Hematopoietic multipotent progenitor cell treated with erythropoietin and hydrocortisone succinate and interleukin-3 and kit ligand, for 17 days (in vitro differentiated cells): ENCODE data around the gene ATAD3C.
"Not testable (repeated sequence)": the region's sequence is repeated elsewhere in the genome, so short reads cannot be mapped to it uniquely, and the experiment has no call there.

ENCODE experiments used
- DNase-seq: peaks from one replicate; pipeline ENCODE4 v3.0.0-alpha.2; 2015; ENCODE audit warnings: low spot score

The ATAD3C gene

DNA sequence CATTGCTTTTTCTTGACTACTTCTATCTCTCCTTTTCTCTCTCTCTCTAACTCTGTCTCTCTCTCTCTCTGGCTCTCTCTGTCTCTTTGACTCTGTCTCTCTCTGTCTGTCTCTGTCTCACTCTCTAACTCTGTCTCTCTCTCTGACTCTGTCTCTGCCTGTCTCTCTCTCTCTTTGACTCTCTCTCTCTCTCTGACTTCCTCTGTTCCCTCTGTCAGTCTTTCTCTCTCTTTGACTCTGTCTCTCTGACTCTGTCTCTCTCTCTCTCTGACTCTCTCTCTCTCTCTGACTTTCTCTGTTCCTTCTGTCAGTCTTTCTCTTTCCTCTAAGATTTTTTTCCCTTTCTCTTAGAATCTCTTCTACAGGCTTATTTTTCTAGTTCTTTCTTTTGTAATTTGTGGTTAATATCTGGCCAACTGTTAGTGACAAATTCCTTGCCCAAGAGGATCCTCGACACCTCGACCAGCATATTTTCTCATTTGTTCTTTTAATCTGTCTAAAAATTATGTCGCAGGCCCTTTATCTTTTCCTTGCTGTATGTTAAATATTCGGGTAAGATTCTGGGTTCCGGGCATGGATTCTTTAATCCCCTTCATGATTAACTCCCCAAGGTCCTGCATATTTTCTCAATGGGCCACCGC is at the start of gene ATAD3C:
TSS of gene ATAD3C (plus strand) at position 591 of the 641 bp plus-strand sequence. CDS start 995 bp downstream, outside the sequence.
- no peak for DNase-seq

GRCh38 chr1:1399872-1400575 is 49.5 kb upstream of the ATAD3C start:
- no peak for DNase-seq

- DNase-seq, result no peak
Observed at GRCh38 chr1:1400576-1401456, 48.7 kb upstream of the ATAD3C start.

- no peak for DNase-seq
Observed at GRCh38 chr1:1401457-1402010, 48.0 kb upstream of the ATAD3C start.

DNA sequence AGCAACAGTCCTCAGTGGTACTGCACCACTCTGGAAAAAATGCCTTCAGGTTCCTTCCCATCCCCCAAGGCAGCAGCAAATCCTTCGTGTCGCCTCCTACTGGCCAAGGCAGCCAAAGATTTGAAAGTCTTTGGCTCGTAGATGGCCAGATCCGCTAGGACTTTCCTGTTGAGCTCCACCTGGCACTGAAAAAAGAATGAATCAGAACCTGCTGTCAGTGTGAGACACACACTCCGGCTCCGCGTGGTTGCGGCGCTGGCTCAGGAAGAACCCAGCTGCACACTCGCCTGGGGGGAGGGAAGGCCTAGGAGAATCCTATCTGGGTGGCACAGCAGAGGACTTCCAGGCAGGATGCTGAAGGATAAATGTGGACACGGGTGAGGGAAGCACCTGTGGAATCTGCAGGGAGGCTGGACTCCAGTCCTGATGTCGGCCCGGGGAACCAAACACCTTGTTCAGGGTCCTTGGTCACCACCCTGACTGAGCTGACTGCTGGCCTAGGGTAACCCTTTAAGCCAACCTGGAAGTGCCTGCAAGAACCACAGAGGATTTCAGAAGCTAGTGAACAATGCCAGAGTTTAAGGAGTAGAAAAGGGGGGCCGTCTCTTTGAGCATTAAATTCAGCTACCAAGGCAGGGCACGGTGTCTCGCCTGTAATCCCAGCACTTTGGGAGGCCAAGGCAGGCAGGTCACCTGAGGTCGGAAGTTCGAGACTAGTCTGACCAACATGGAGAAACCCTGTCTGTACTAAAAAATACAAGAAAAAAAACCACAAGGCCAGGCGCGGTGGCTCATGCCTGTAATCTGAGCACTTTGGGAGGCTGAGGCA is 47.2 kb upstream of the ATAD3C start:
- DNase-seq, result peak; percentile 13

DNA sequence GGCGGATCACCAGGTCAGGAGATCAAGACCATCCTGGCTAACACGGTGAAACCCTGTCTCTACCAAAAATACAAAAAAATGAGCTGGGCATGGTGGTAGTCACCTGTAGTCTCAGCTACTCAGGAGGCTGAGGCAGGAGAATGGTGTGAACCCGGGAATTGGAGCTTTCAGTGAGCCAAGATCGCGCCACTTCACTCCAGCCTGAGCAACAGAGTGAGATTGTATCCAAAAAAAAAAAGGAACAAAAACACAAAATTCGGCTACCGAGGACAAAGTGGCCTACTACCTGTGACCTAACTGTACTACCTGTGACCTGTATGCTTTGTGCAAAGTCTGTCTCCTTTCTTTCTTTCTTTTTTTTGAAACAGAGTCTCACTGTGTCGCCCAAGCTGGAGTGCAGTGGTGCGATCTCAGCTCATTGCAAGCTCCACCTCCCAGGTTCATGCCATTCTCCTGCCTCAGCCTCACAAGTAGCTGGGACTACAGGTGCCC is 46.5 kb upstream of the ATAD3C start:
- DNase-seq, result not testable (repeated sequence)

- no peak for DNase-seq
Observed at GRCh38 chr1:1403653-1404052, 45.8 kb upstream of the ATAD3C start.

DNA sequence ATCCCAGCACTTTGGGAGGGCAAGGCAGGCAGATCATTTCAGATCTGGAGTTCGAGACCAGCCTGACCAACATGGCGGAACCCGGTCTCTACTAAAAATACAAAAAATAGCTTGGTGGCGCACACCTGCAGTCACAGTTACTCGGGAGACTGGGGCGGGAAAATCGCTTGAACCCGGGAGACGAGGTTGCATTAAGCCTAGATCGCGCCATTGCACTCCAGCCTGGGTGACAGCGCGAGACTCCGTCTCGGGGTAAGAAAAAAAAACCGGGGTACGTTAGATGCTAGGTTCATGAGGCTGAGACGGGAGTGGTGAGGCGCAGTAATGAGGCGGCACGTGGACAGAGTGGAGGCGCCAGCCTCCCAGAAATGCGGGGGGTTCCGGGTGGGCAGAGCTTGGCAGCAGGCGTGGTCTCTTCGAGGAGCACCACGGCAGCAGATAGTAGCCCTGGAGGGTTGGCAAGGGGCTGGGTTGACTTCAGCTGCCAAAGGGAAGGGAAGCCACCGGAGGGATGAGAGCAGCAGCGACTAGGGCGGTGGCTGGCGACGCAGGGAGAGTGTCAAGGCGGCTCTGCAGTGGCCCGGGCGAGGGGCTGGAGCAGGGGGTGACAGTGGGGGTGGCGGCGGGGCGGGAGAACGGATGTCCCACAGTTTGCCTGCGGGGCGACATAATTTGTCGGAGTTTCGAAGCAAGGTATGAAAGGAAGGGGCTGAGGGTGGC is 43.2 kb upstream of the ATAD3C start:
- peak; percentile 13 for DNase-seq

DNA sequence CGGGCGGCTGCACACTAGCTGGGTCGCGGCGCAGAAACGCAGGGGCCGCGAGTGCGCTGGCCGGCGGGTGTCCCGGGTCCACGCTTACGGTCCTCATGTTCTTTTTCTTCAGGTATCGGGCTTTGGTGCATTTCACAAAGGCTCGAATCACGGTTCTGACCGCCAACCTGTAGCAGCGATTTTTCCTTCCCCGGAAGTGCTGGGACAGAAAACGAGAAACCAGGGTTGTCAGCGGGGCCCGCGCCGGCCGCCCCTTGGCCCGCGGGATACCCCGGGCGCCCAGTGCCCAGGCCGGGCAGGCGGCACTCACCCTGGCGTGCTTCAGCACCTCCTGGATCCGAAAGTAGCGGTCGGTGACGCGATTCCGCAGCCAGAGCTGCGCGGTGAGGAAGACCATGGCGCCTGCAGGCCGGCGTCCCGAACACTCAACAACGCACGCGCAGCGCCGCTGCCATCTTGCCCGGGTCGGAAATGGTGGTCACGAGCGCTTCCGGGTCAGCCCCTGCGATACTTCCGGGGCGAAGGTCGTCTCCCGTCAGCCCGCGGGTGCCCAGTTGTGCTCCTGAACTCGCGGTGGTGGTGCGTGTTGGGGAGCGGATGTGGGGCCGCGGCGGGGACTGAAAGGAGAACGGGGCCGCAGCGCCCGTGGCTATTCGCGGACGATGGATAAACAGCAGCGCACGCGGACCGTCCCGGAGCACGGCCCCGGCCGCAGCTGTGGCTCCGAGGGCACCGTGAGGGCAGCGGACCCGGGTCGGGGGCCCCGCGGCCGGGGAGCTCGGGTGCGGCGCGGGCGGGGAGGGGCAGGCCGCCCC is 42.5 kb upstream of the ATAD3C start, which contains the start of gene MRPL20:
TSS of gene MRPL20 (minus strand) at position 473 of the 815 bp plus-strand sequence. CDS start at position 397, 76 bp downstream.
- peak; percentile 95 for DNase-seq

DNA sequence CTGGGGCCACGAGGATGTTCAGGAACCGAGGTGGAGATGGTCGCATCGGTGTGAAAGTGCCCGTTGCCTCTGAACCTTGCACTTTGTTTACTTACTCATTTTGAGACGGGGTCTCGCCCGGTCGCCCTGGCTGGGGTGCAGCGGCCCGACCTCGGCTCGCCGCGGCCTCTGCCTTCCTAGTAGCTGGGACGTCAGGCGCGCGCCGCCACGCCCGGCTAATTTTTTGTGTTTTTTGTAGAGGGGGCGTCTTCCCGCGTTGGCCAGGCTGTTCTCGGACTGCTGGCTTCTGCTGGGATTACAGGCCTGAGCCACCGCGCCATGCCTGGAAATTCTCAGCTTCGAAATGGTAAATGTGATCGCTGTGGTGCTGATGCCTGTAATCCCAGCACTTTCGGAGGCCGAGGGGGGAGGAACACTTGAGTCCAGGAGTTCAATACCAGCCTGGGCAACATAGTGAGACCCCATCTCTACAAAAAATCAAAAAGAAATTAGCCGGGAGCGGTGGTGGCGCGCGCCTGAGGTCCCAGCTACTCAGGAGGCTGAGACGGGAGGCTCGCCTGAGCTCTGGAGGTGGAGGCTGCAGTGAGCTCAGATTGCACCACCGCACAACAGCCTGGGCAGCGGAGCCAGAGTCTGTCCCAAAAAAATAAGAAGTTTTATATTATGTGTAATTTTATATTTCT is 41.7 kb upstream of the ATAD3C start:
- DNase-seq, result no peak

- not testable (repeated sequence) for DNase-seq
Observed at GRCh38 chr1:1410238-1410637, 39.3 kb upstream of the ATAD3C start.

DNA sequence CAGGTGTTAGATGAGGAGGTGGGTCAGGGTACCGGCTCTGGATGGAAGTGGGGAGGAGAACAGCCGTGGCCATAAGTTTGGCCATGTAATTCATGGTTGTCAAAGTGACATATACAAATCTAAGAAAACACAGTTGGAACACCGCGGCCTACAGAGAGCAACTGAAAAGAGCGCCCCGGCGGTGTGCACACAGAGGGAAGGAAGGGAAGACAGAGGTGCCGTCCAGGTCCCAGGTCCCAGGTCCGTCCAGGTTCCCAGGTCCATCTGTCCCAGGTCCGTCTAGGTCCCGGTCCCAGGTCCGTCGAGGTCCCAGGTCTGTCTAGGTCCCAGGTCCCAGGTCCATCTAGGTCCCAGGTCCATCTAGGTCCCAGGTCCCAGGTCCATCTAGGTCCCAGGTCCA is 37.9 kb upstream of the ATAD3C start:
- DNase-seq, result no peak

DNA sequence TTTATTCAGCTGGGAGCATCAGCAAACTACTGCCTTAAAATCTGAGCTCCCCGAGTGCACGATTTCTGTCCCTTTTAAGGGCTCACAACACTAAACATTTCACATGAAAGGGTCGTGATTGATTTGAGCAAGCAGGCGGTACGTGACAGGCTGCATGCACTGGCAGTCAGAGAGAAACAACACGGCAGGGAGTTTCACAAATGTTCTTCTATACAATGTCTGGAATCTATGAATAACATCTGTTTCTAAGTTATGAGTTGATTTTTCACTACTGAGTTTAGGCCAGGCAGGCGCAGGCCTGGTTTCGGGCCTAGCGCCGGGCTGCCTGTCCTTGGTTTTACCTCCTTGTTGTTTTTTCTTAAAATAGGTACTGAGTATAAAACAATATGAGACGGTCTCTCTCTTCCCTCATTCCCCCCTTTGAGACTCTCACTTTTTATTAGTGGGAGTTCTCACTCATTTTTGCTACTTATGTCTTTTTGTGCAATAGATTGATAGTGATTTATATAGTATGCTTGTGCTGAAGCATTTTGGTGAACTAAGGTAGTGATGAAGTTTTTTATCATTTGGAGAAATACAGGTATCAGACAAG is 37.1 kb upstream of the ATAD3C start:
- not testable (repeated sequence) for DNase-seq

GRCh38 chr1:1415751-1416150 is 33.7 kb upstream of the ATAD3C start:
- no peak for DNase-seq

GRCh38 chr1:1417396-1417795 is 32.1 kb upstream of the ATAD3C start:
- DNase-seq, result not testable (repeated sequence)

GRCh38 chr1:1417825-1418463 is 31.5 kb upstream of the ATAD3C start:
- not testable (repeated sequence) for DNase-seq

- no peak for DNase-seq
Observed at GRCh38 chr1:1418464-1419362, 30.8 kb upstream of the ATAD3C start.
